OCI-LY7 (cell line): ENCODE results near the gene PALLD. TPM values are rescaled to one million over a fixed set of nuclear protein-coding genes. Genes with fewer than 3 reads are reported as not detected.

Experiments
- BruUV-seq: library from RNA; stranded (reverse); fragments of 400-500 nt; replicated peaks from 2 replicates; lab custom pipeline; 2021; lab: Mats Ljungman, UMichigan
- CTCF ChIA-PET: fragments of 300-600 bp; sonication (Branson Sonifier 250); formaldehyde crosslinking; loops from one replicate; lab custom pipeline; 2022; ENCODE audit warnings: antibody characterized with exemption; ENCODE audit not compliant: unreplicated experiment; lab: Charles Lee
- POLR2A ChIA-PET: fragments of 300-600 bp; sonication (Branson Sonifier 250); formaldehyde crosslinking; loops from one replicate; lab custom pipeline; 2022; ENCODE audit warnings: antibody characterized with exemption; lab: Charles Lee
- DNase-seq: peaks from one replicate; pipeline ENCODE4 v3.0.0-alpha.2; 2015; ENCODE audit warnings: low spot score
- H2AFZ ChIP-seq: fragments of 200-600 bp; sonication (generic), shearing (Covaris generic); 2 replicates; pipeline ENCODE4 v1.6.1; 2014; ENCODE audit warnings: mild to moderate bottlenecking, antibody characterized with exemption, low read length, moderate library complexity
- H3K27ac ChIP-seq: fragments of 200-600 bp; sonication (generic); 2 replicates; pipeline ENCODE4 v1.5.1; 2014; ENCODE audit warnings: mixed run types, low read depth, mild to moderate bottlenecking, moderate library complexity, low read length, inconsistent platforms; ENCODE audit not compliant: poor library complexity, severe bottlenecking
- H3K36me3 ChIP-seq: fragments of 200-600 bp; sonication (generic); 2 replicates; pipeline ENCODE4 v1.6.1; 2014; ENCODE audit warnings: mild to moderate bottlenecking, antibody characterized with exemption, low read length, moderate library complexity, mixed read lengths; ENCODE audit not compliant: insufficient read depth
- H3K4me1 ChIP-seq: fragments of 200-600 bp; sonication (generic); 2 replicates; pipeline ENCODE4 v1.5.1; 2014; ENCODE audit warnings: mild to moderate bottlenecking, low read length; ENCODE audit not compliant: insufficient read depth, poor library complexity, severe bottlenecking
- H3K4me2 ChIP-seq: fragments of 200-600 bp; sonication (generic); 2 replicates; pipeline ENCODE4 v1.6.1; 2014; ENCODE audit warnings: mild to moderate bottlenecking, low read length
- H3K4me3 ChIP-seq: fragments of 200-600 bp; sonication (generic); 2 replicates; pipeline ENCODE4 v1.5.1; 2014; ENCODE audit warnings: mild to moderate bottlenecking, low read depth, low read length; ENCODE audit not compliant: poor library complexity, severe bottlenecking
- H3K79me2 ChIP-seq: fragments of 200-600 bp; sonication (generic); 2 replicates; pipeline ENCODE4 v1.6.1; 2016; ENCODE audit warnings: low read depth, mild to moderate bottlenecking, low read length, moderate library complexity, mixed read lengths; ENCODE audit not compliant: insufficient read depth
- H3K9me2 ChIP-seq: fragments of 200-600 bp; sonication (generic); 2 replicates; pipeline ENCODE4 v1.6.1; 2016; ENCODE audit warnings: mild to moderate bottlenecking, low read length, mixed read lengths; ENCODE audit not compliant: insufficient read depth
- H3K9me3 ChIP-seq: fragments of 200-600 bp; sonication (generic); 2 replicates; pipeline ENCODE4 v1.6.1; 2014; ENCODE audit warnings: mild to moderate bottlenecking, mixed run types, low read length, mixed read lengths
- H4K20me1 ChIP-seq: fragments of 200-600 bp; sonication (generic); 2 replicates; pipeline ENCODE4 v1.6.1; 2014; ENCODE audit warnings: mild to moderate bottlenecking, antibody characterized with exemption, low read length, moderate library complexity, mixed read lengths; ENCODE audit not compliant: insufficient read depth
- EZH2phosphoT487 ChIP-seq: fragments of 200-600 bp; sonication (generic); IDR thresholded peaks from 2 replicates; pipeline ENCODE4 v1.6.1; 2018; ENCODE audit warnings: low read depth, borderline replicate concordance, mild to moderate bottlenecking, mixed run types, antibody characterized with exemption, low read length, moderate library complexity, mixed read lengths
- intact Hi-C: fragments of 100-400 bp; cut with micrococcal nuclease; formaldehyde crosslinking; loops from one replicate; pipeline ENCODE4 v1.10.0; 2022; ENCODE audit not compliant: unreplicated experiment
- total RNA-seq, 2 experiments: library from RNA; depleted of rRNA in 1 of 2; stranded (reverse); fragments of >200 nt in 1 of 2; shearing (Covaris generic) in 1 of 2; gene quantifications; 2 replicates each; pipeline ENCODE4 v1.2.3, GENCODE V29; 2014 to 2022
- TF ChIP-seq, protein P1 (sequence below): fragments of 200-600 bp; sonication (generic); conservative IDR thresholded peaks from 2 replicates; pipeline ENCODE4 v1.5.1; 2014; ENCODE audit warnings: mild to moderate bottlenecking, antibody characterized with exemption, low read length, moderate library complexity, mixed read lengths

The PALLD gene
- total RNA-seq, 2 experiments from 2014 or later, result 0.73 to 2.8 TPM

DNA sequence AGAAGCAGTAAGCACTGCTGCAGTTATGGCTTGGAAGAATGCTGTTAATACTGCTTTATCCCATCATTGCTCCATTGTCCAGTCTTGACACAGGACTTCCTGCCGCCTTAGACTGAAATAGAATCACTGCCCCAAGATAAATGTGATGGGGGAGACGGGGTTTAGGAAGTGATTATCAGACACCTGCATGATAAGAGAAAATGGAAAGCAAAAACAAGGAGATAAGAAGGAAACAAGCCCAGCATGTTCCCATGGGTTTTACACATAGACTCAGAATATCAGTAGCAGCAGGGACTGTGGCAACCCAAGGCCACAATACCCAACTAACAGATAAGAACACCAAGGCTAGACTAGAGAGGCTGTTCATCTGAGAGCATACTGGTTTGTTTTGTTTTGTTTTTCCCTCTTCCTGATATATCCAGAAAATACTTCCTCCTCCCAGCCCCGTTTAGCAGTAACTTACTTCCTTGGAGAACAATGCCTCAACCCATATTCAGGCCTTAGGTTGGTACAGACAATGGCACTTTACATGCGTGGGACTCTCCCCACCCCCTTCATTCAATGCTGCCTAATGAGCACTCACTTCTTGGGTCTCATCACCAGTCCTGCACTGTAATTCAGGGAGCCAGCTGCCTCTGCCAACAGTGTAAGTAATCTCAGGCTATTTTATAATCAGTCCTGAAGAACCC, 280.6 kb downstream of the PALLD start:
- Histone ChIP-seq H3K36me3 (no peaks in the 10 kb centered on the region), H4K20me1 (no peaks in the 10 kb centered on the region), H3K27ac (no peak overlapping the region), H3K4me3 (no peak overlapping the region), H3K4me1 (no peaks in the 10 kb centered on the region), H3K79me2 (no peaks in the 10 kb centered on the region), H3K4me2 (no peak overlapping the region), H3K9me3 (no peaks in the 10 kb centered on the region), H2AFZ (no peak overlapping the region), H3K9me2 (no peaks in the 10 kb centered on the region)
- DNase-seq, result no peak
- no TSS peak for BruUV-seq
- POLR2A ChIA-PET, result no interaction called here
- TF ChIP-seq, protein P1, sequence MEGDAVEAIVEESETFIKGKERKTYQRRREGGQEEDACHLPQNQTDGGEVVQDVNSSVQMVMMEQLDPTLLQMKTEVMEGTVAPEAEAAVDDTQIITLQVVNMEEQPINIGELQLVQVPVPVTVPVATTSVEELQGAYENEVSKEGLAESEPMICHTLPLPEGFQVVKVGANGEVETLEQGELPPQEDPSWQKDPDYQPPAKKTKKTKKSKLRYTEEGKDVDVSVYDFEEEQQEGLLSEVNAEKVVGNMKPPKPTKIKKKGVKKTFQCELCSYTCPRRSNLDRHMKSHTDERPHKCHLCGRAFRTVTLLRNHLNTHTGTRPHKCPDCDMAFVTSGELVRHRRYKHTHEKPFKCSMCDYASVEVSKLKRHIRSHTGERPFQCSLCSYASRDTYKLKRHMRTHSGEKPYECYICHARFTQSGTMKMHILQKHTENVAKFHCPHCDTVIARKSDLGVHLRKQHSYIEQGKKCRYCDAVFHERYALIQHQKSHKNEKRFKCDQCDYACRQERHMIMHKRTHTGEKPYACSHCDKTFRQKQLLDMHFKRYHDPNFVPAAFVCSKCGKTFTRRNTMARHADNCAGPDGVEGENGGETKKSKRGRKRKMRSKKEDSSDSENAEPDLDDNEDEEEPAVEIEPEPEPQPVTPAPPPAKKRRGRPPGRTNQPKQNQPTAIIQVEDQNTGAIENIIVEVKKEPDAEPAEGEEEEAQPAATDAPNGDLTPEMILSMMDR, result no peak
- TF ChIP-seq EZH2phosphoT487, result no peak
- CTCF ChIA-PET, result no interaction called here
- intact Hi-C loops, result no loop called here

DNA sequence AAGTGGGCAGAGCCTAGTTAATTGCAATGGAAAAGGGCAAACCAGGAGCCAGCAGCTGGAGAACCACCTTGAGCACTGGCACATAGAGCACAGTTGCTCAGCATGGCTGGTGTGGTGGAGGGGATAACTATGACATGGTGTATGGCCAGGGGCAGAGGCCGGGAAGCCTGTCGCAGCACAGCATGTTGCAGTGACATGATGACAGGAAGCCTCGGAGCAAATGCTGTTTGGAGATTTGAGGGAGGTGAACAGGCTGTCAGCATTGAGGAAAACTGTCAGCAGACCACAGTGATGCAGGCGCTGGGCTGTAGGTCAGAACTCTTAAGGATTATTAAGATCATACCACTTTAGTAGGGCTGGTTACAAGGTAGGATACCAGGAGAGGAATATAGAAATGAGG, 284.5 kb downstream of the PALLD start:
- CTCF ChIA-PET, result no interaction called here
- POLR2A ChIA-PET, result interaction anchor here (0.7 kb wide), 1 partner anchor 1314 kb away, joined by 5 read pairs; no protein-coding TSS in a partner anchor
- Histone ChIP-seq H3K79me2 (no peaks in the 10 kb centered on the region), H3K4me1 (no peaks in the 10 kb centered on the region), H3K27ac (no peak overlapping the region), H2AFZ (no peak overlapping the region), H3K4me3 (no peak overlapping the region), H3K9me3 (no peaks in the 10 kb centered on the region), H3K9me2 (no peaks in the 10 kb centered on the region), H4K20me1 (no peaks in the 10 kb centered on the region), H3K36me3 (no peaks in the 10 kb centered on the region), H3K4me2 (no peak overlapping the region)
- no TSS peak for BruUV-seq
- TF ChIP-seq, protein P1, result no peak
- TF ChIP-seq EZH2phosphoT487, result no peak
- intact Hi-C loops, result no loop called here
- DNase-seq, result no peak

DNA sequence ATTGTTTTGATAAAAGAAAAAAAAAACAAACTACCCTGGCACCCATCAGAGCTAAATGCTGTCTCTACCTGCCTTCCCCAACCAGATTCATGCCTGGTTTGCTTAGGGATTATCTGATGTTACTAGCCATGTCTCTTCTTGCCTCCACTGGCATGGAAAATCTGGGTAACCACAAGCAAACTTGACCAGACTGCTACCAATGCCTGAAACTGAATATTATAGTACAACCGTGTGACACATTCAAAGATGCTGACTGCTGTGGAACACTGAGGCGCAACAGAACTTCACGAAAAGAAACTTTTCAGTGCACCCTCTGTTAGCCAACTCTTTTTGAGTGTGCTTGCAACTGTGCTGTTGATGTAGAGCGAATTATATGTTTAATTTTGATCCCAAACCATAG, 285.1 kb downstream of the PALLD start:
- no peaks in the 10 kb centered on the region for H3K9me3 ChIP-seq
- DNase-seq, result no peak
- intact Hi-C loops, result no loop called here
- BruUV-seq, result no TSS peak
- POLR2A ChIA-PET, result interaction anchor here (0.7 kb wide), 1 partner anchor 1314 kb away, joined by 5 read pairs; no protein-coding TSS in a partner anchor
- no peak overlapping the region for H2AFZ ChIP-seq
- CTCF ChIA-PET, result no interaction called here
- H3K9me2 ChIP-seq, result no peaks in the 10 kb centered on the region
- no peaks in the 10 kb centered on the region for H3K4me1 ChIP-seq
- no peak overlapping the region for H3K27ac ChIP-seq
- H4K20me1 ChIP-seq, result no peaks in the 10 kb centered on the region
- H3K4me3 ChIP-seq, result no peak overlapping the region
- H3K79me2 ChIP-seq, result no peaks in the 10 kb centered on the region
- no peak for TF ChIP-seq EZH2phosphoT487
- TF ChIP-seq, protein P1, result no peak
- H3K4me2 ChIP-seq, result no peak overlapping the region
- no peaks in the 10 kb centered on the region for H3K36me3 ChIP-seq
